AG08395 (cell line): Measurements from ENCODE around the gene CALHM5.

Experiments
- DNase-seq: peaks from one replicate; pipeline ENCODE4 v3.0.0; 2012; ENCODE audit warnings: mixed read lengths, low spot score

Gene CALHM5

DNA sequence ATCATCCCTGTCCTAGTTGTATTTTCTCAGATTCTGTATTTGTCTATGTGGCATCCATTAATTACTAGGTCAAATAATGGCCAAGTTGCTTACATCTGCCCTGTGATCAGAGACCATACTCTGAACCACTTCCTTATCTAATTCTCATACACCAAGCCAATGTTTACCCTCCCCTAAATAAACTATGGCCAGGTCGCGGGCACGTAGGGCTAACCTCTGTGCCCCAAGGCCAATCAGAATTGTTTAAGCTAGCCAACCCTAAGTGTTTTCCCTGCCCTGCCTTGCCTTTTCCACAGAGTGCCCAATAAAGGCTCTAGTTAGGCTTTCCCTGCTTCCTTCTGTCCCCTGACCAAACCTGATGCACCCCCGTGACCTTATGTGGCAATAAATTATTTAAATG, 39.4 kb downstream of the CALHM5 start:
- DNase-seq: no peak

- no peak for DNase-seq
These were observed 42.0 kb downstream of the CALHM5 start, which contains the start of gene CALHM4 for GRCh38 chr6:116553451-116553850. Gene CALHM4 (plus strand): TSS chr6:116553751. CDS start chr6:116553794, 43 bp downstream.

DNA sequence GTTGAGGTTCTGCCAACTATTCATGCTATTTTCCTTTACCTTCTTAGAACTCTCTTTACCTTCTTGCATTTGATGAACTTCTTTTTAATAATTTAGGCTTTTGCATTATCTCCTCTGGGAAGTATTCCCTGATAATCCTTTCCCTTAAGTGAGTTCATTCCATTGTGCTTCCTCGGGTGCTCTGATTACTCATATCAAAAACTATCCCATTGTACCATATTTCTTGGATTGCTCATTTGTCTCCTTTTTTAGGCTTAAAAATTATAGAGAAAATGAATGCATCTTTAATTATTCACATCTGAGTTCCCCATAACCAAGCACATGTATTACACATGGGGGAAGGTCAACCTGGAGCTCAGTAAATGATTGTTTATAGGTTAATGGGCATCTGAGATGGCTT, 44.6 kb downstream of the CALHM5 start:
- peak; percentile 76 for DNase-seq

DNA sequence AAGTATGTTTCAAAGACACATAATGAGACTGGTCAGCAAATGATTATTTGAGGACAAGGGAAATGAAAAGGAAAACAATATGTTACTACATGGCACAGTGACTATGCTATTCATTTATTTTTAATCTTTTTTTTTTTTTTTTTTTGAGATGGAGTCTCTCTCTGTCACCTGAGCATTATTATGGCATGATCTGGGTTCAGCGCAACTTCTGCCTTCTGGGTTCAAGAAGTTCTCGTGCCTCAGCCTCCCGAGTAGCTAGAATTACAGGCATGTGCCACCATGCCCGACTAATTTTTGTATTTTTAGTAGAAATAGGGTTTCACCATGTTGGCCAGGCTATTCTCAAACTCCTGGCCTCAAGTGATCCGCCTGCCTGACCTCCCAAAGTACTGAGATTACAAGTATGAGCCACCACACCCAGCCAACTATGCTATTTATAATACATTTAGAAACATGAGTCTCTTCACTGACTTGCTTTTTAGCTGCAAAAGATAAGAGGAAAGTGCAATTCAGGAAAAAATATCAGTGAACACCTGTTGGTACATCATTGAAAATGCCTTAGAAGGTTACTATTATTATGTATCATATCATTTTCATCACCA, 45.5 kb downstream of the CALHM5 start:
- DNase-seq: no peak

GRCh38 chr6:116557893-116558292, 46.5 kb downstream of the CALHM5 start:
- DNase-seq: peak; percentile 79

- DNase-seq: no peak
These were observed 48.7 kb downstream of the CALHM5 start for GRCh38 chr6:116560130-116560529.

DNA sequence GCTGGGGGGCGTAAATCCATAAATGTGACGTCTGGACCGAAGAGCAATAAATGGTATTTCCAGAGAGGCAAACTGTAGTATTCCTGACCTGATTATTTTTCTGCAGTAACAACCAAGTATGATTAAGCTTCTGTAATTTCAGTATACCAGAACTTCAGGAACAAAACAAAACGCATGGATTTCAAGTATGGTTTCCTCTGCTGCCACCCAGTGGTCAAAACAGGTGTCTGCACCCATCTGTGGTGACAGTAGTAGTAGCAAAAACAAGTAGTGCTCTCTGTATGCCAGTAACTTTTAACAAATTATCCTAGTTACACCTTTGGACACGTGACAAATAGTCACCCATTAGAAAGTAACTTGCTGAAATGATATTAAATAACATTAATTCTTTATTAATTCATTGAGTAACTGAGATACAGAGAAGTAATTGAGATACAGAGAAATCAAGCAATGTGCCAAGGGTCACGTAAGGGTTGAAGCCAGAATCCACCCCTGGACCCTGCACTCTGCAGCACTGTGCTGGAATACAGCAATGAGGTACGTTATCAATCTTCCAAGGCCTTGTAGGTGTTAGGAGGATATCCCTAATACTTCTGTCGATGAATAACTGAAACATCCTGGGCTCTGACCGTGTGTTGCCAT, 50.1 kb downstream of the CALHM5 start:
- DNase-seq: peak; percentile 69

DNA sequence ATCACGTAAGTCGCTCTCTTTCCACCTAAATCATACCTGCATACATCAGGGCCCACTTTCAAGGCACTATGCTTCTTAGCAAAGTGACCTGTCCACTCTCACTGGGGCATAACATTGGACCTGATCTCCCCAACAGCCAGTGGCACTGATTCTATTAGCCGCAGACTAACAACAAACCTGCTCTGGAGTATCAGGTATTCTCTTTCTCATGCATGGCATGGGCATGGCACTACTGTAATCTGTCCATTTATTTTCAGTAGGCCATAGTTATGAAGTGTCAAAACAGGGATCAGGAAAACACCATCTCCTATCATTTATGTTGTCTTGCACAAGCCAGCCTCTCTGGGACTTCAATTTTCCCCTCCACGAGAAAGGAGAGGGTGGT, 50.6 kb downstream of the CALHM5 start:
- DNase-seq: no peak

- DNase-seq: no peak
These were observed 51.2 kb downstream of the CALHM5 start for GRCh38 chr6:116562614-116563013.

DNA sequence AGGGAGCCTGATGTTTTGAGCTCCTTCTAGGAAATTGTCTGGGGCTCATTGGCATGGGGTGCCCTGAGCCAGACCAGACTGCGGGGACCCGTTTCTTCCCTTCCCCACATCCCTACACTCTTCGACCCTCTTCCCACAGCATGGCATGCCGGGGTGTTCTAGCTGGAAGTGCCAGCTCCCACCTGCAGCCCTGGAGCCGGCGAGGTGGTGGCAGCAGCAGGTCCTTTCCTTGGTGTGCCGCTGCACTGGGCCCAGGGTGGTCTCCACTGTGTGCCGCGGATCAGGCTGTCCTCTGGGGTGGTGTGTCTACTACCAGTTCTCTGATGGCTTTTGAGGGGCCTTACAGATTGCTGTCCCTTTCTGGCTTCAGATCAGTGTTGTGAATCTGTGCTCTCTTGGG, 52.4 kb downstream of the CALHM5 start:
- DNase-seq: no peak

GRCh38 chr6:116564311-116564710, 52.9 kb downstream of the CALHM5 start:
- DNase-seq: no peak

DNA sequence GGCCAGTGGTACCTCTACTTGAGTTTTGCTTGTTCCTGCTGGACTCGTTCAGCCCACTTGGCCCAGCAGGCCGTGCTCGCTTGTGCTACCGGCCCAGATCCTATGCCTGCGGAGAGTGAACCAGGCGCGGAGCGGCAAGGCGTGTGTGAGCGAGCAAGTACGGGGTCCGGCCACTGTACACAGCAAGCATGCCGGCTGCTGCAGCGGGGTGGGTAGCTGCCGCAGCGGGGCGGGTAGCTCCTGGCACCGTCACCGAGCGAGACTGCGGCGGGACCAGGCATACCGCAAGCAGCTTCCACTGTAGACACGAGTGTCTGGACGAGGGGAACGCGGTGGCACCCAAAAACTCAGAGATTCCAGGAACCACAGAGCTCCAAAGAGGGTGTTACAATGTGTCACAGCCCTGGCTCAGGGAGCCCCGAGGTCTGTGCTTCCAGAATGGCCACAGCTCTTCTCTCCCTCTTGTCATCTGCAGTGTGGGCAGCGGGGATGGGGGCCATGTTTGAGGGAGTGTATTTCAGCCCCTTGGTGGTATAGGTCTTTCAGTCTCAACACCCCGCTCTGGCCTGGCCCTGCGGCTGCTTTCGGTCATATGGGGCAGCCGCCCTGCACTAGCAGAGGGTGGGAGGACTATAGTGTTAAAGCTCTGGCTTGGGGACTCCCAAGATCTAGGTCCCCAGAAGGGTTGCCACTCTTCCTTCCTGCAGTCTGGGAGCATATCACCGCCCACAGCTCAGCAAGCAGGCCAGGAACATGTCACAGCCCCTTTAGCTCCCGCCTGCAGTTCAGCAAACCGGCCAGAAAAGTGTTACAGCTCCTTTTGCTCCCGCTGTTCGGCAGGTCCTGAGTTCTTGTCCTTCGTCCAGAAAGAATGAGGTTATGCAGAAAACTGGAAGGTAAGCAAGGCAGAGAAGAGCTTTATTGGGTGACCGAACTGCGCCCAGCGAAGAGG, 53.8 kb downstream of the CALHM5 start:
- DNase-seq: no peak

DNA sequence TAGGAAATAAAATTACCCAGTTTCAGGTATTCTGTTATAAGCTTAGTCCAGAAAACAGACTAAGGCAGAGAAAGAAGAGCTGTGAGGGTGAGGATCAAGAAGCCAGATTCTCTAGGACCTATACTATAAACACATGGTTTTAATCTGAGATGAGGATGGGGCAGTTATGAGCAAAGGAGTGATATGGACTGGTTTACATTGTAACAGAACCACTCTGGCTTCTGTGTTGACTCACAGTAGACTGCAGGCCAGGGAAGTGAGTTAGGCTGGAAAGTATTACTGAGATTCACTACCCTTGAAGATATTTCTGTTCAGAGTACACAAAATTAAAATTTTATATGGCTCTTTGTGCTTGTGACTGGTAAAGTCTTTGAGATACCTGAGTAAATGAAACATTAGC, 56.7 kb downstream of the CALHM5 start:
- DNase-seq: no peak

- DNase-seq: no peak
These were observed 57.6 kb downstream of the CALHM5 start for GRCh38 chr6:116568821-116569755.

DNA sequence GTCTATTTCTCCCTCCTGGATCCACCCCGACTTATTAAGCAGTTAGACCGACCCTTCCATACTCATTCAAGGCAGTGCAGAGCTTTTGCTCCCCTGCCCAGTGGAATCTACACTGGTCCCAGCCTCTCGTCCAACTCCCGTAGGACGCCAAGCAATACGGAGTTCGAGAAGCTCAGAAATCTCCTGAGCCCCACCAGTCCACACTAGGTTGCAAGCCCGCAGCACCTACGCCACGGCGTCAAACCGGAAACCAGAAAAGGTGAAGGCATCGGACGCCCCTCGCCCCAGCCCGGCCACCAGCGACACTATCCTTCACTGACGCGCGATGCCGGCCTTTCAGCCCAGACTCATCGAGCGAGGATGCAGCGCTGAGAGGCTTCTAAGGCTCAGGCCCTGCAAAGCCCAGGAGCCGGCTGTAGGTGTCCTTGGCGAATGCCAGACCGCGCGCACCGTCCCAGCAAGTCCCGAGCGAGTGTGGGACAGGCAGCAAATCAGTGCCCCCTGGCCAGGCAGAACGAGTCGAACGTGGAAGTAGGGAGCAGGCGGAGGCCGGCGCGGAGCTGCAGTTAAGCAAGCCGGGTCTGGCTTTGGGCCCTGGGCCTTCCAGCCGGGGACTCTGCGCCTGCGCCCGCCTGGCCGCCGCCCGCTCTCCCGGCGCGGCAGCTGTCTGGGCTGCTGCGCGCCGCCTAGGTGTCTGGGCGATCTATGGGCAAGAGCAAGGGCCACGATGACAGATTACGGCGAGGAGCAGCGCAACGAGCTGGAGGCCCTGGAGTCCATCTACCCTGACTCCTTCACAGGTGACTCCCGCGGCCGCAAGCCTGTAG, 59.6 kb downstream of the CALHM5 start, which contains the start of gene RWDD1:
Gene RWDD1 (plus strand): TSS at position 649 of the 827 bp plus-strand sequence. CDS start 79 bp downstream, at position 728.
- peak; percentile 98 for DNase-seq

- no peak for DNase-seq
These were observed 60.2 kb downstream of the CALHM5 start for GRCh38 chr6:116571683-116572000.

- DNase-seq: peak; percentile 44
These were observed 60.7 kb downstream of the CALHM5 start for GRCh38 chr6:116572162-116572561.
